Measurements from ENCODE around the gene ARHGEF4. TPM values are rescaled to one million over a fixed set of nuclear protein-coding genes. Genes with fewer than 3 reads are reported as not detected.

Gene ARHGEF4
- total RNA-seq, 1 experiment from 2014 or later = 26.6 TPM

DNA sequence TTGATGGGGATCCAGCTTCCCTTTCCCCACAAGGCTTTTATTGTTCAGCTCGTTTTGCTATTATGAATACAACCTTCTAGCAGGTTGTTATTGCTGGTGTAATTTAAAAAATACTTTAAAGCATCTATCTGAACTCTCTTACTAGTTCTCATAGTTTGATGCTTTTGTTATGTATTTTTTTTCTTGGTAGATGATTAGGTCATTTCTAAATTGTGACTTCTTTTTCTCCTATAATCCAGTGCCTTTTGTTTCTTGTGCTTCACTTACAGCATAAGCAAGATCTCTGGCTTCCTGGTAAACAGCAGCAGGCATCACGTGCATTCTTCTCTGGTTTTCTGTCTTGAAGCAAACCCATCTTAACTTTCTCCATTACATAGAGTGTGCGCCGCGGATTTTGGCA, 160.5 kb downstream of the ARHGEF4 start (continued):
- TF ChIP-seq, protein P1, sequence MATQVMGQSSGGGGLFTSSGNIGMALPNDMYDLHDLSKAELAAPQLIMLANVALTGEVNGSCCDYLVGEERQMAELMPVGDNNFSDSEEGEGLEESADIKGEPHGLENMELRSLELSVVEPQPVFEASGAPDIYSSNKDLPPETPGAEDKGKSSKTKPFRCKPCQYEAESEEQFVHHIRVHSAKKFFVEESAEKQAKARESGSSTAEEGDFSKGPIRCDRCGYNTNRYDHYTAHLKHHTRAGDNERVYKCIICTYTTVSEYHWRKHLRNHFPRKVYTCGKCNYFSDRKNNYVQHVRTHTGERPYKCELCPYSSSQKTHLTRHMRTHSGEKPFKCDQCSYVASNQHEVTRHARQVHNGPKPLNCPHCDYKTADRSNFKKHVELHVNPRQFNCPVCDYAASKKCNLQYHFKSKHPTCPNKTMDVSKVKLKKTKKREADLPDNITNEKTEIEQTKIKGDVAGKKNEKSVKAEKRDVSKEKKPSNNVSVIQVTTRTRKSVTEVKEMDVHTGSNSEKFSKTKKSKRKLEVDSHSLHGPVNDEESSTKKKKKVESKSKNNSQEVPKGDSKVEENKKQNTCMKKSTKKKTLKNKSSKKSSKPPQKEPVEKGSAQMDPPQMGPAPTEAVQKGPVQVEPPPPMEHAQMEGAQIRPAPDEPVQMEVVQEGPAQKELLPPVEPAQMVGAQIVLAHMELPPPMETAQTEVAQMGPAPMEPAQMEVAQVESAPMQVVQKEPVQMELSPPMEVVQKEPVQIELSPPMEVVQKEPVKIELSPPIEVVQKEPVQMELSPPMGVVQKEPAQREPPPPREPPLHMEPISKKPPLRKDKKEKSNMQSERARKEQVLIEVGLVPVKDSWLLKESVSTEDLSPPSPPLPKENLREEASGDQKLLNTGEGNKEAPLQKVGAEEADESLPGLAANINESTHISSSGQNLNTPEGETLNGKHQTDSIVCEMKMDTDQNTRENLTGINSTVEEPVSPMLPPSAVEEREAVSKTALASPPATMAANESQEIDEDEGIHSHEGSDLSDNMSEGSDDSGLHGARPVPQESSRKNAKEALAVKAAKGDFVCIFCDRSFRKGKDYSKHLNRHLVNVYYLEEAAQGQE (IDR thresholded peaks at IDR 0.05; ENCODE audit: low read depth) = no peak
- TF ChIP-seq CBX3 (IDR thresholded peaks at IDR 0.05; ENCODE audit: low read depth) = no peak
- TF ChIP-seq EZH2phosphoT487 (IDR thresholded peaks at IDR 0.05; ENCODE audit: borderline replicate concordance) = no peak
- TF ChIP-seq CEBPB (IDR thresholded peaks at IDR 0.05; ENCODE audit: low read depth) = no peak
- TF ChIP-seq EGR1 (IDR thresholded peaks at IDR 0.05; ENCODE audit: low read depth) = no peak
- no peak for TF ChIP-seq ZNF274 (IDR thresholded peaks at IDR 0.05; ENCODE audit: low read depth, low read length)
- TF ChIP-seq, protein P2, sequence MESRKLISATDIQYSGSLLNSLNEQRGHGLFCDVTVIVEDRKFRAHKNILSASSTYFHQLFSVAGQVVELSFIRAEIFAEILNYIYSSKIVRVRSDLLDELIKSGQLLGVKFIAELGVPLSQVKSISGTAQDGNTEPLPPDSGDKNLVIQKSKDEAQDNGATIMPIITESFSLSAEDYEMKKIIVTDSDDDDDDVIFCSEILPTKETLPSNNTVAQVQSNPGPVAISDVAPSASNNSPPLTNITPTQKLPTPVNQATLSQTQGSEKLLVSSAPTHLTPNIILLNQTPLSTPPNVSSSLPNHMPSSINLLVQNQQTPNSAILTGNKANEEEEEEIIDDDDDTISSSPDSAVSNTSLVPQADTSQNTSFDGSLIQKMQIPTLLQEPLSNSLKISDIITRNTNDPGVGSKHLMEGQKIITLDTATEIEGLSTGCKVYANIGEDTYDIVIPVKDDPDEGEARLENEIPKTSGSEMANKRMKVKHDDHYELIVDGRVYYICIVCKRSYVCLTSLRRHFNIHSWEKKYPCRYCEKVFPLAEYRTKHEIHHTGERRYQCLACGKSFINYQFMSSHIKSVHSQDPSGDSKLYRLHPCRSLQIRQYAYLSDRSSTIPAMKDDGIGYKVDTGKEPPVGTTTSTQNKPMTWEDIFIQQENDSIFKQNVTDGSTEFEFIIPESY (IDR thresholded peaks at IDR 0.05; ENCODE audit: extremely low read depth, insufficient replicate concordance, low read length) = no peak
- TF ChIP-seq, protein P3, sequence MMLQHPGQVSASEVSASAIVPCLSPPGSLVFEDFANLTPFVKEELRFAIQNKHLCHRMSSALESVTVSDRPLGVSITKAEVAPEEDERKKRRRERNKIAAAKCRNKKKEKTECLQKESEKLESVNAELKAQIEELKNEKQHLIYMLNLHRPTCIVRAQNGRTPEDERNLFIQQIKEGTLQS (IDR thresholded peaks at IDR 0.05) = no peak

DNA sequence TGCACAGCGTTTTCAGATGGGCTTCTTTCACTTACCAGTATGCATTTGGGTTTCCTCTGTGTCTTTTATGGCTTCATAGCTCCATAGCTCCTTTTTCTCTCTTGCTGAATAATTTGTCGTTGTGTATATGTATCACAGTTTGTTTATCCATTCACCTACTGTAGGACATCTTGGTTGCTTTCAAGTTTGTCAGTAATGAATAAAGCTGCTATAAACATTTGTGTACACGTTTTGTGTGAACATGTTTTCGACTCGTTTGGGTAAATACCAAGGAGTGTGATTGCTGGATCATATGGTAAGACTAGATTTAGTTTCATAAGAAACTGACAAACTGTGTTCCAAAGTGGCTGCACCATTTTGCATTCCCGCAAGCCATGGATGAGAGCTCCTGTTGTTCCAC, 161.8 kb downstream of the ARHGEF4 start:
- intact Hi-C loops (cut with micrococcal nuclease) = no loop called here
- no peaks in the 10 kb centered on the region for H3K9me3 ChIP-seq (ENCODE audit: control insufficient read depth in 1 of 2, insufficient read depth in 1 of 2, low read depth in 1 of 2, low read length in 2 of 2)
- ChIA-PET CTCF (no interaction called here), RAD21 (ENCODE audit: low non-redundant PET in 1 of 2, low total read pairs in 2 of 2, uncharacterized antibody in 2 of 2, unreplicated experiment in 2 of 2) (no interaction called here), POLR2A (no interaction called here)
- TF ChIP-seq, protein P2 (IDR thresholded peaks at IDR 0.05; ENCODE audit: extremely low read depth, insufficient replicate concordance, low read length) = no peak
- TF ChIP-seq ZFX (IDR thresholded peaks at IDR 0.05) (no peak), EZH2 (IDR thresholded peaks at IDR 0.05) (no peak), EZH2phosphoT487 (IDR thresholded peaks at IDR 0.05; ENCODE audit: borderline replicate concordance) (no peak), ZNF274 (IDR thresholded peaks at IDR 0.05; ENCODE audit: low read depth, low read length) (no peak), CEBPB (IDR thresholded peaks at IDR 0.05; ENCODE audit: low read depth) (no peak)
- no peaks in the 10 kb centered on the region for H4K20me1 ChIP-seq (ENCODE audit: insufficient read depth)
- H2AFZ ChIP-seq (ENCODE audit: low read depth, low read length, poor library complexity, severe bottlenecking) = no peak overlapping the region
- no peaks in the 10 kb centered on the region for H3K36me3 ChIP-seq (ENCODE audit: control insufficient read depth in 1 of 2, insufficient read depth in 2 of 2, low read length in 2 of 2)
- no peaks in the 10 kb centered on the region for H3K9me2 ChIP-seq (ENCODE audit: insufficient read depth)
- DNase-seq (ENCODE audit: low read depth, low spot score) (no peak), ATAC-seq (no peak)
- no TSS peak for BruUV-seq (replicated peaks)
- H3K27ac ChIP-seq (ENCODE audit: low read depth, low read length) = no peak overlapping the region
- no peak overlapping the region for H3K9ac ChIP-seq (ENCODE audit: low read length)
- no peaks in the 10 kb centered on the region for H3K79me2 ChIP-seq (ENCODE audit: insufficient read depth, low read length)
- H3K4me2 ChIP-seq (ENCODE audit: low read length) = no peak overlapping the region
- H3K4me1 ChIP-seq (ENCODE audit: control insufficient read depth in 1 of 2, insufficient read depth in 2 of 2, low read length in 2 of 2) = no peaks in the 10 kb centered on the region
- no peaks in the 10 kb centered on the region for H3K27me3 ChIP-seq (ENCODE audit: insufficient read depth, low read length)
- H3K4me3 ChIP-seq (replicated peaks in 1 of 2; ENCODE audit: low read depth in 1 of 2, low read length in 2 of 2) = no peak overlapping the region

Data from HCT116 (cell line).